ENCODE measurements around the gene CAMTA2. TPM values are rescaled to one million over a fixed set of nuclear protein-coding genes. Genes with fewer than 3 reads are reported as not detected.

Gene CAMTA2
- total RNA-seq, 1 donor from 2014 or later, result 0.34 TPM

DNA sequence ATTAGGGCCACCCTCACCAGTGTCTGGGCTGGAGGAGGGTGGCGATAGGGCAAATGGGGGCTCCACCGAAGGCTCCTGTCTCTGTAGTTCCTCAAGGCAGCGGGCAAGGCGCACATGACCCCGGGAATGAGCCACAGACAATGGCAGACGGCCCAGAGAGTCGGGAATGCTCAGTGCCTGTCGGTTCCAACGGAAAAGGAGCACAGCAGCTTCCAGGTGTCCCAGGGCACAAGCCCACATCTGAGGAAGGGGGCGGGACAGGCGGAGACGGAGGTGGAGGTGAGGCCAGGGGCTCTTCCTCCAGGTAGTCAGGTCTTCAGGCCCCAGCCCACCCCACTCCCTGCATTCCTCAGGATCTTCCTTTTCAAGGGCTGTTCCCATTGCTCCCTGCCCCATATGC is 14.7 kb downstream of the CAMTA2 start:
- TF ChIP-seq EZH2phosphoT487 (IDR thresholded peaks at IDR 0.05), result no peak
- DNase-seq (ENCODE audit: low spot score), result no peak
- peaks cover 8% of the 10 kb centered on the region for H3K4me1 ChIP-seq
- peaks cover 40% of the 10 kb centered on the region for H4K20me1 ChIP-seq (ENCODE audit: low read depth)
- H2AFZ ChIP-seq (replicated peaks), result no peak overlapping the region
- H3K79me2 ChIP-seq (ENCODE audit: low read depth), result peaks cover 18% of the 10 kb centered on the region
- H3K4me1 Mint-ChIP-seq, result peaks cover 22% of the 10 kb centered on the region
- H3K27ac Mint-ChIP-seq, result peak overlapping the region; percentile 93
- H3K36me3 ChIP-seq, result no peaks in the 10 kb centered on the region
- no peaks in the 10 kb centered on the region for H3K9me3 Mint-ChIP-seq
- H3K9me3 ChIP-seq (ENCODE audit: low read depth), result no peaks in the 10 kb centered on the region
- H3K4me2 ChIP-seq, result no peak overlapping the region
- H3K27me3 ChIP-seq, result peaks cover 42% of the 10 kb centered on the region
- no peak overlapping the region for H3K4me3 Mint-ChIP-seq
- H3F3A ChIP-seq (ENCODE audit: low read depth), result peaks cover 23% of the 10 kb centered on the region
- peaks cover 4% of the 10 kb centered on the region for H3K27me3 Mint-ChIP-seq (ENCODE audit: insufficient read depth, low read depth)
- no peak overlapping the region for H3K4me3 ChIP-seq
- no peak overlapping the region for H3K27ac ChIP-seq
- peaks cover 11% of the 10 kb centered on the region for H3K36me3 Mint-ChIP-seq
- no peak overlapping the region for H3K9ac ChIP-seq

DNA sequence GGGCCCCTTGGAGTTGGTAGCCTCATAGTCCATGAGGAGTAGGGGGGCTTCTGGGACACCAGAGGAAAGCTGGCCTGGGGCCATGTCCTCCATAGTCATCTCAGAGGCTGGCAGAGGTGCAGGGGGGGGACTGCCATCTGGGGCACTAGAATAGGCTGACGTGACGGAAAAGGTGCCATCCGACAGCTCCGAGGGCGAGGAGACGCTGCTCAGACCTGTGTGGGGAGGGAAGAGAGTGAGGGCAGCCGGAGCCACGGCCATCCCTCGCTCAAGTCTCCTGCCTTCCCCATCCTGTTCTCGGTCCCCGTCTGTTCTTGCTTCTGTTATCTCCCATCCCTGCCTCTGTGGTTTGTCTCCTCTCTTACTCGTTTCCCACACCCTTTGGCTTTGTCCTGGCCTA is 15.2 kb downstream of the CAMTA2 start:
- Mint-ChIP-seq H3K27me3 (ENCODE audit: insufficient read depth, low read depth) (peaks cover 4% of the 10 kb centered on the region), H3K9me3 (no peaks in the 10 kb centered on the region), H3K4me3 (no peak overlapping the region), H3K36me3 (peaks cover 11% of the 10 kb centered on the region), H3K4me1 (peaks cover 22% of the 10 kb centered on the region), H3K27ac (peak overlapping the region; percentile 93)
- peaks cover 18% of the 10 kb centered on the region for H3K79me2 ChIP-seq (ENCODE audit: low read depth)
- H3K9ac ChIP-seq, result no peak overlapping the region
- H3K4me2 ChIP-seq, result no peak overlapping the region
- H4K20me1 ChIP-seq (ENCODE audit: low read depth), result peaks cover 40% of the 10 kb centered on the region
- no peak overlapping the region for H2AFZ ChIP-seq (replicated peaks)
- no peaks in the 10 kb centered on the region for H3K36me3 ChIP-seq
- H3K4me3 ChIP-seq, result no peak overlapping the region
- H3K4me1 ChIP-seq, result peaks cover 8% of the 10 kb centered on the region
- no peak for DNase-seq (ENCODE audit: low spot score)
- peaks cover 38% of the 10 kb centered on the region for H3K27me3 ChIP-seq
- H3K27ac ChIP-seq, result no peak overlapping the region
- peaks cover 23% of the 10 kb centered on the region for H3F3A ChIP-seq (ENCODE audit: low read depth)
- no peaks in the 10 kb centered on the region for H3K9me3 ChIP-seq (ENCODE audit: low read depth)
- no peak for TF ChIP-seq EZH2phosphoT487 (IDR thresholded peaks at IDR 0.05)
- TF ChIP-seq EZH2 (IDR thresholded peaks at IDR 0.05), result no peak
- TF ChIP-seq, protein P1, sequence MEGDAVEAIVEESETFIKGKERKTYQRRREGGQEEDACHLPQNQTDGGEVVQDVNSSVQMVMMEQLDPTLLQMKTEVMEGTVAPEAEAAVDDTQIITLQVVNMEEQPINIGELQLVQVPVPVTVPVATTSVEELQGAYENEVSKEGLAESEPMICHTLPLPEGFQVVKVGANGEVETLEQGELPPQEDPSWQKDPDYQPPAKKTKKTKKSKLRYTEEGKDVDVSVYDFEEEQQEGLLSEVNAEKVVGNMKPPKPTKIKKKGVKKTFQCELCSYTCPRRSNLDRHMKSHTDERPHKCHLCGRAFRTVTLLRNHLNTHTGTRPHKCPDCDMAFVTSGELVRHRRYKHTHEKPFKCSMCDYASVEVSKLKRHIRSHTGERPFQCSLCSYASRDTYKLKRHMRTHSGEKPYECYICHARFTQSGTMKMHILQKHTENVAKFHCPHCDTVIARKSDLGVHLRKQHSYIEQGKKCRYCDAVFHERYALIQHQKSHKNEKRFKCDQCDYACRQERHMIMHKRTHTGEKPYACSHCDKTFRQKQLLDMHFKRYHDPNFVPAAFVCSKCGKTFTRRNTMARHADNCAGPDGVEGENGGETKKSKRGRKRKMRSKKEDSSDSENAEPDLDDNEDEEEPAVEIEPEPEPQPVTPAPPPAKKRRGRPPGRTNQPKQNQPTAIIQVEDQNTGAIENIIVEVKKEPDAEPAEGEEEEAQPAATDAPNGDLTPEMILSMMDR (IDR thresholded peaks at IDR 0.05), result no peak

DNA sequence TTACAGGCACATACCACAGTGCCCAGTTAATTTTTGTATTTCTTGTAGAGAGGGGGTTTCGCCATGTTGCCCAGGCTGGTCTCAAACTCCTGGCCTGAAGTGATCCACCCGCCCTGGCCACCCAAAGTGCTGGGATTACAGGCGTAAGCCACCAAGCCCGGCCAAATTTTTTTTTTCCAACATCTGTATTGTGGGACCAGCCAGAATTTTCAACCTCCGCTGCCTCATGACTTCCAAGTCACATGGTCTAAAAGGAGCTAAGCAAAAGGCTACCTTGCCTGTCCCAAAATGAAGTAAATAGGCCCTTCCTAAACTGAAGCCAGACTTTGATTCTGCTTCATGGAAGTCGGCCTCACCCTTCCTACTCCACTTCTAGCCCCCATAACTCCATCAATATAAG is 15.6 kb downstream of the CAMTA2 start:
- no peak overlapping the region for H3K4me2 ChIP-seq
- Mint-ChIP-seq H3K27ac (no peak overlapping the region), H3K4me3 (no peak overlapping the region), H3K36me3 (peaks cover 11% of the 10 kb centered on the region), H3K27me3 (ENCODE audit: insufficient read depth, low read depth) (peaks cover 4% of the 10 kb centered on the region), H3K9me3 (no peaks in the 10 kb centered on the region), H3K4me1 (peaks cover 22% of the 10 kb centered on the region)
- peaks cover 40% of the 10 kb centered on the region for H4K20me1 ChIP-seq (ENCODE audit: low read depth)
- peaks cover 34% of the 10 kb centered on the region for H3K27me3 ChIP-seq
- H3K27ac ChIP-seq, result no peak overlapping the region
- peaks cover 25% of the 10 kb centered on the region for H3F3A ChIP-seq (ENCODE audit: low read depth)
- no peaks in the 10 kb centered on the region for H3K36me3 ChIP-seq
- H3K79me2 ChIP-seq (ENCODE audit: low read depth), result peaks cover 18% of the 10 kb centered on the region
- no peak for TF ChIP-seq EZH2 (IDR thresholded peaks at IDR 0.05)
- TF ChIP-seq, protein P1 (IDR thresholded peaks at IDR 0.05), result no peak
- TF ChIP-seq EZH2phosphoT487 (IDR thresholded peaks at IDR 0.05), result no peak
- no peaks in the 10 kb centered on the region for H3K9me3 ChIP-seq (ENCODE audit: low read depth)
- H3K4me1 ChIP-seq, result peaks cover 8% of the 10 kb centered on the region
- no peak overlapping the region for H3K4me3 ChIP-seq
- no peak overlapping the region for H3K9ac ChIP-seq
- no peak for DNase-seq (ENCODE audit: low spot score)
- H2AFZ ChIP-seq (replicated peaks), result no peak overlapping the region

DNA sequence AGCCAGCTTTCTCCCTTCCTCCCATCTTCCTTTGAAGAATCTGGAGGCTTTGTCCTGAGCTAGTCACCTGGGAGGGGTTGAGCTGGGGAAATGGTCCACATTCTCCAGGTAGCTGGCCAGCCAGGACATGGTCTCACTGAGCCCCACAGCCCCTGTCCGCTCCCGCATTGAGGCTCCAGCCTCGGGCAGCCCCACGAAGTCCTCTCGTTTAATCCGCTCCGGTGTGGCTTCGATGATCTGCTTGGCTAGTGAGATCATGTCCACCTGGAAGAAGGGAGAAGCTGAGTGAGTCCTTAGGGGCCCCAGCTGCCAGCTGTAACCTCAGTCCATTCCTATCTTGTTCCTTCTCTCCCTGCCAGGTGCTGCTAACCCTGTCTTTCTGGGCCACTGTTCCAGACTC is 17.2 kb downstream of the CAMTA2 start:
- no peak overlapping the region for H3K4me3 ChIP-seq
- H3K9me3 Mint-ChIP-seq, result peaks cover 5% of the 10 kb centered on the region
- H3K36me3 Mint-ChIP-seq, result peaks cover 21% of the 10 kb centered on the region
- peaks cover 32% of the 10 kb centered on the region for H3F3A ChIP-seq (ENCODE audit: low read depth)
- H3K4me1 Mint-ChIP-seq, result peaks cover 32% of the 10 kb centered on the region
- H3K4me1 ChIP-seq, result peaks cover 14% of the 10 kb centered on the region
- peaks cover 8% of the 10 kb centered on the region for H3K27me3 Mint-ChIP-seq (ENCODE audit: insufficient read depth, low read depth)
- no peak for TF ChIP-seq EZH2phosphoT487 (IDR thresholded peaks at IDR 0.05)
- TF ChIP-seq, protein P1 (IDR thresholded peaks at IDR 0.05), result no peak
- TF ChIP-seq EZH2 (IDR thresholded peaks at IDR 0.05), result no peak
- DNase-seq (ENCODE audit: low spot score), result no peak
- peaks cover 18% of the 10 kb centered on the region for H3K27me3 ChIP-seq
- no peak overlapping the region for H3K9ac ChIP-seq
- no peak overlapping the region for H3K4me2 ChIP-seq
- H3K9me3 ChIP-seq (ENCODE audit: low read depth), result no peaks in the 10 kb centered on the region
- peaks cover 40% of the 10 kb centered on the region for H4K20me1 ChIP-seq (ENCODE audit: low read depth)
- no peak overlapping the region for H2AFZ ChIP-seq (replicated peaks)
- H3K4me3 Mint-ChIP-seq, result peak overlapping the region; percentile 34
- H3K27ac ChIP-seq, result no peak overlapping the region
- H3K36me3 ChIP-seq, result no peaks in the 10 kb centered on the region
- no peak overlapping the region for H3K27ac Mint-ChIP-seq
- H3K79me2 ChIP-seq (ENCODE audit: low read depth), result peaks cover 29% of the 10 kb centered on the region

Measured in neural progenitor cell (in vitro differentiated cells).